Measurements from ENCODE around the gene PRAMEF17.
"Not testable (repeated sequence)": the region's sequence is repeated elsewhere in the genome, so short reads cannot be mapped to it uniquely, and the experiment has no call there.

Gene PRAMEF17

DNA sequence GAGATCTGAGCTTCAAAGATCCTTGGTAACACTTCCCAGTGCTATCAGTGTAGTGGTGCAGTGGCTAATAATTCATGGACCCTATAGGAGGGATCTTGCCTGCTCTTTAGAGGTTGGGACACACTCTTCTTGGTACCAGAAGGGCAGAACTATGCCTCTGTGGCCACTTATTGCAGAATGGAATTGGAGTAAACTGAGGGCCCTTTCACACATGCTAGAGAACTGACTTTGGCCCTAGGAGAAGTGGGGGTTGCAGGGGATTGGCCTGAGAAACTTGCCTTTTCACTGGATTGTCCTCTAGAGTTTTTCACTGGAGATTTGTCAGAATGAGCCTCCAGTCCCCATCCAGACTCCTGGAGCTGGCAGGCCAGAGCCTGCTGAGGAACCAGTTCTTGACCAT lies at the start of gene PRAMEF17:
Gene PRAMEF17, plus strand, starts transcription at position 301 of the 400 bp plus-strand sequence. Its CDS starts 26 bp downstream, at position 327.
- DNase-seq: not testable (repeated sequence)

- DNase-seq: not testable (repeated sequence)
These were observed 46.9 kb upstream of the PRAMEF17 start for GRCh38 chr1:13342496-13342895.

- not testable (repeated sequence) for DNase-seq
These were observed 42.4 kb upstream of the PRAMEF17 start, which contains the start of gene PRAMEF14 for GRCh38 chr1:13347034-13347433. TSS of gene PRAMEF14 (minus strand) at chr1:13347134. CDS start at chr1:13345314, 1,820 bp downstream.

GRCh38 chr1:13353476-13353875 lies 36.0 kb upstream of the PRAMEF17 start:
- not testable (repeated sequence) for DNase-seq

DNA sequence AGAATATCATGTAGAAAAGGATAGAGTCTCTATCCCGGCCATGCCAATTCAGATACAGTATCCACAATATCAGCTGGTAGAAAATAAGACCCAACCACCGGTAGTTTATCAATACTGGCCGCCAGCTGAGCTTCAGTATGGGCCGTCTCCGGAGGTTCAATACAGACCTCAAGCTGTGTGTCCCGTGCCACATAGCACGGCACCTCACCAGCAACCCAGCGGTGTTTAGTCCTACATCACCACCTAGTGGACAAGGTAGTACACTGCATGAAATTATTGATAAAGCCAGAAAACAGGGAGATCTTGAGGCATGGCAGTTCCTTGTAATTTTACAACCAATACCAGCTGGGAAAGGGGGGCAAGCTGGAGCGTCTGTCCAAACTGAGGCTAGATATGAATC lies 35.0 kb upstream of the PRAMEF17 start:
- DNase-seq: not testable (repeated sequence)

- not testable (repeated sequence) for DNase-seq
These were observed 32.7 kb upstream of the PRAMEF17 start for GRCh38 chr1:13356774-13357173.

- DNase-seq: not testable (repeated sequence)
These were observed 27.1 kb upstream of the PRAMEF17 start for GRCh38 chr1:13362364-13362763.

GRCh38 chr1:13364928-13365327 lies 24.5 kb upstream of the PRAMEF17 start:
- not testable (repeated sequence) for DNase-seq

GRCh38 chr1:13366536-13366935 lies 22.9 kb upstream of the PRAMEF17 start:
- DNase-seq: not testable (repeated sequence)

GRCh38 chr1:13368544-13368943 lies 20.9 kb upstream of the PRAMEF17 start:
- DNase-seq: not testable (repeated sequence)

DNA sequence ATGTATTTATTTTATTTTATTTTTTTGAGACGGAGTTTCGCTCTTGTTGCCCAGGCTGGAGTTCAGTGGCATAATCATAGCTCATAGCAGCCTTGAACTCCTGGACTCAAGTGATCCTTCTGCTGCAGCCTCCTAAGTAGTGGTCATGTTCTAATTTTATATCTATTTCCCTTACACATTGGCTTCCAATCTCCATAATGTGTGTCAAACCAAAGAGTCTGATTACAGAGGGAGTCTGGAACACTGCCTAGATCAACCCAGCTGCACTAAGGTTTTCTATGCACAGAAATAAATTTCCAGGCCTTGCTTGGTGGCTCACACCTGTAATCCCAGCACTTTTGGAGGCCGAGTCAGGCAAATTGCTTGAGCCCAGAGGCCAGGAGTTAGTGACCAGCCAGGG lies 10.4 kb upstream of the PRAMEF17 start:
- DNase-seq: not testable (repeated sequence)

- not testable (repeated sequence) for DNase-seq
These were observed 9.1 kb upstream of the PRAMEF17 start for GRCh38 chr1:13380380-13380779.

GRCh38 chr1:13393004-13393403 lies 3.6 kb downstream of the PRAMEF17 start:
- DNase-seq: not testable (repeated sequence)

DNA sequence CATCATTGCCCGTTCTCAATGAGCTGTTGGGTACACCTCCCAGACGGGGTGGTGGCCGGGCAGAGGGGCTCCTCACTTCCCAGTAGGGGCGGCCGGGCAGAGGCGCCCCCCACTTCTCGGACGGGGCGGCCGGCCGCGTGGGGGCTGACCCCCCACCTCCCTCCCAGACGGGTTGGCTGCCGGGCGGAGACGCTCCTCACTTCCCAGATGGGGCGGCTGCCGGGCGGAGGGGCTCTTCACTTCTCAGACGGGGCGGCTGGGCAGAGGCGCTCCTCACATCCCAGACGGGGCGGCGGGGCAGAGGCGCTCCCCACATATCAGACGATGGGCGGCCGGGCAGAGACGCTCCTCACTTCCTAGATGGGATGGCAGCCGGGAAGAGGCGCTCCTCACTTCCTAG lies 5.3 kb downstream of the PRAMEF17 start:
- DNase-seq: not testable (repeated sequence)

GRCh38 chr1:13395311-13395710 lies 5.9 kb downstream of the PRAMEF17 start:
- not testable (repeated sequence) for DNase-seq

GRCh38 chr1:13407811-13408210 lies 18.4 kb downstream of the PRAMEF17 start:
- no peak for DNase-seq

GRCh38 chr1:13410150-13410549 lies 20.7 kb downstream of the PRAMEF17 start, which contains the start of gene PRAMEF20:
TSS of gene PRAMEF20 (plus strand) at chr1:13410450. CDS start at chr1:13416355, 5,905 bp downstream.
- DNase-seq: not testable (repeated sequence)

- DNase-seq: no peak
These were observed 41.1 kb downstream of the PRAMEF17 start for GRCh38 chr1:13430495-13430894.

GRCh38 chr1:13432251-13432650 lies 42.8 kb downstream of the PRAMEF17 start:
- DNase-seq: no peak

DNA sequence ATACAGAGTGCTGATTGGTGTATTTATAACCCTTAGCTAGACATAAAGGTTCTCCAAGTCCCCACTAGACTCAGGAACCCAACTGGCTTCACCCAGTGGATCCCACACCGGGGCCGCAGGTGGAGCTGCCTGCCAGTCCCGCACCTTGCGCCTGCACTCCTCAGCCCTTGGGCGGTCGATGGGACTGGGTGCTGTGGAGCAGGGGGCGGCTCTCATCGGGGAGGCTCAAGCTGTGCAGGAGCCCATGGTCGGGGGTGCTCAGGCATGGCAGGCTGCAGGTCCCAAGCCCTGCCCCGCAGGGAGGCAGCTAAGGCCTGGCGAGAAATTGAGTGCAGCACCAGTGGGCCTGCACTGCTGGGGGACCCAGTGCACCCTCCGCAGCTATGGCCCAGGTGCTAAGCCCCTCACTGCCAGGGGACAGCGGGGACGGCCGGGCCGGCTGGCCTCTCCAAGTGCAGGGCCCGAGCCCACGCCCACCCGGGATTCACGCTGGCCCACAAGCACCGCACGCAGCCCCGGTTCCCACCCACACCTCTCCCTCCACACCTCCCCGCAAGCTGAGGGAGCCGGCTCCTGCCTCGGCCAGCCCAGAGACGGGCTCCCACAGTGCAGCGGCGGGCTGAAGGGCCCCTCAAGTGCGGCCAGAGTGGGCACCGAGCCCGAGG lies 44.4 kb downstream of the PRAMEF17 start:
- not testable (repeated sequence) for DNase-seq

DNA sequence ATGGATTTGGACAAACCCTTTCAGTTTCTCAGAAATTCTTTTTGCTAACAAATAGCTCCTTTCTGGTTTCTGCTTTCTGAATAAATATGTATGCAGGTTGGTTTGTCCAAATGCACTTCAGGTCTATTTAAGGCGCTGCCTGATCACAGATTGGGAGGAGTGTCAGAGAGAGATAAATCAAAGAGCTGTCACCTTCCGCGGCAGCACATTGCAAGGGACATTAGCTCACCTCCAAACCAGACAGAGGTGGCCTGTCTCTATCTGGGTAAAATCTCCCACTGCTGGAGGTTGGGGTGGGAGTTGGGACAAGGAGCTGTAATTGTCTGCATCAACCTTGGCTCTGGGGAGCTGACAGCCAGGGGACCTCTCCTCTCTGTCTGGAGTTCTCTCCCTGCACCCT lies 46.0 kb downstream of the PRAMEF17 start:
- no peak for DNase-seq

- not testable (repeated sequence) for DNase-seq
These were observed 49.8 kb downstream of the PRAMEF17 start for GRCh38 chr1:13439104-13439783.
